Transverse colon (tissue), 3 donors: ENCODE results near the gene BRD2.

Experiments
- CTCF ChIP-seq, 5 experiments: fragments of 200-600 bp in 3 of 5; fragments of 450-650 bp in 2 of 5; sonication (generic) in 3 of 5; IDR thresholded peaks; 1 replicate in 2 of 5; 2 replicates in 3 of 5; pipeline ENCODE4 v1.5.1; 2016 to 2017; ENCODE audit warnings: antibody characterized with exemption in 5 of 5, inconsistent platforms in 3 of 5, mild to moderate bottlenecking in 2 of 5, moderate library complexity in 1 of 5
- POLR2A ChIP-seq: fragments of 450-650 bp; IDR thresholded peaks from one replicate; pipeline ENCODE4 v1.6.1; 2016; ENCODE audit warnings: antibody characterized with exemption, mild to moderate bottlenecking, moderate library complexity

GRCh38 chr6:33008944-33009861 is 40.8 kb downstream of the BRD2 start, which contains the start of gene HLA-DOA:
- peak; percentile 42 for TF ChIP-seq POLR2A
- TF ChIP-seq CTCF (IDR thresholded peaks at IDR 0.05), result no peak
